Thoracic aorta (tissue), 2 donors: ENCODE data around the gene CRADD. TPM values are rescaled to one million over a fixed set of nuclear protein-coding genes. Genes with fewer than 3 reads are reported as not detected.

Source experiments
- ATAC-seq: fragments of 150-250 bp; one replicate; pipeline ENCODE4 v1.8.0; 2017; ENCODE audit warnings: low read depth; ENCODE audit not compliant: insufficient number of reproducible peaks, low FRiP score
- DNase-seq: peaks from one replicate; pipeline ENCODE4 v3.0.0-alpha.2; 2020; ENCODE audit warnings: low spot score
- H3K27ac ChIP-seq, 2 donors: fragments of 200-600 bp; sonication (generic); 1 replicate in 1 of 2; 2 replicates in 1 of 2; pipeline ENCODE4 v1.5.1; 2016; ENCODE audit warnings: mild to moderate bottlenecking in 2 of 2, moderate library complexity in 2 of 2
- H3K27me3 ChIP-seq: fragments of 200-600 bp; sonication (generic); replicated peaks from 2 replicates; pipeline ENCODE4 v1.6.0; 2016; ENCODE audit warnings: mild to moderate bottlenecking; ENCODE audit not compliant: insufficient read depth
- H3K36me3 ChIP-seq: fragments of 200-600 bp; sonication (generic); one replicate; pipeline ENCODE4 v1.5.1; 2016
- H3K4me1 ChIP-seq, 2 donors: fragments of 200-600 bp; sonication (generic); 1 replicate in 1 of 2; 2 replicates in 1 of 2; pipeline versions ENCODE4 v1.5.1 to v1.6.0; 2016; ENCODE audit warnings: low read depth in 2 of 2, mild to moderate bottlenecking in 1 of 2; ENCODE audit not compliant: control insufficient read depth in 1 of 2
- H3K4me3 ChIP-seq: fragments of 200-600 bp; sonication (generic); 2 replicates; pipeline ENCODE4 v1.5.1; 2016; ENCODE audit warnings: mild to moderate bottlenecking
- H3K9me3 ChIP-seq: fragments of 200-600 bp; sonication (generic); 2 replicates; pipeline ENCODE4 v1.5.1; 2016
- CTCF ChIP-seq: fragments of 200-600 bp; sonication (generic); IDR thresholded peaks from one replicate; pipeline ENCODE4 v1.5.1; 2019; ENCODE audit warnings: antibody characterized with exemption
- total RNA-seq, 2 donors: library from RNA; depleted of rRNA; stranded (reverse); fragments of >200 nt; gene quantifications; one replicate each; pipeline versions ENCODE4 v1.1.0 to v1.2.3, GENCODE V29; 2016

CRADD gene
- total RNA-seq, 2 donors from 2014 or later, result 33.0 to 57.9 TPM

GRCh38 chr12:93683410-93683809 lies 6.2 kb downstream of the CRADD start:
- Histone ChIP-seq H3K36me3 (no peaks in the 10 kb centered on the region), H3K4me3 (no peak overlapping the region), H3K27me3 (no peaks in the 10 kb centered on the region), H3K27ac (peak overlapping the region; percentile 42 to 70), H3K9me3 (no peaks in the 10 kb centered on the region), H3K4me1 (peaks cover 12 to 47% of the 10 kb centered on the region in 2 donors)
- no peak for TF ChIP-seq CTCF
- DNase-seq (no peak), ATAC-seq (no peak)

- DNase-seq (no peak), ATAC-seq (no peak)
- peak overlapping the region; percentile 53 for H3K4me3 ChIP-seq
- H3K27me3 ChIP-seq, result no peaks in the 10 kb centered on the region
- TF ChIP-seq CTCF, result no peak
- H3K9me3 ChIP-seq, result no peaks in the 10 kb centered on the region
- no peaks in the 10 kb centered on the region for H3K36me3 ChIP-seq
- peak overlapping the region; percentile 6 to 32 for H3K27ac ChIP-seq
- peaks cover 16 to 47% of the 10 kb centered on the region in 2 donors for H3K4me1 ChIP-seq
Measured at GRCh38 chr12:93684716-93685115, 7.5 kb downstream of the CRADD start.

GRCh38 chr12:93686572-93687356 lies 9.6 kb downstream of the CRADD start:
- Histone ChIP-seq H3K27me3 (no peaks in the 10 kb centered on the region), H3K9me3 (no peaks in the 10 kb centered on the region), H3K4me3 (no peak overlapping the region), H3K4me1 (peaks cover 15 to 34% of the 10 kb centered on the region in 2 donors), H3K27ac (no peak overlapping the region), H3K36me3 (no peaks in the 10 kb centered on the region)
- no peak for TF ChIP-seq CTCF
- DNase-seq, result no peak
- no peak for ATAC-seq

DNA sequence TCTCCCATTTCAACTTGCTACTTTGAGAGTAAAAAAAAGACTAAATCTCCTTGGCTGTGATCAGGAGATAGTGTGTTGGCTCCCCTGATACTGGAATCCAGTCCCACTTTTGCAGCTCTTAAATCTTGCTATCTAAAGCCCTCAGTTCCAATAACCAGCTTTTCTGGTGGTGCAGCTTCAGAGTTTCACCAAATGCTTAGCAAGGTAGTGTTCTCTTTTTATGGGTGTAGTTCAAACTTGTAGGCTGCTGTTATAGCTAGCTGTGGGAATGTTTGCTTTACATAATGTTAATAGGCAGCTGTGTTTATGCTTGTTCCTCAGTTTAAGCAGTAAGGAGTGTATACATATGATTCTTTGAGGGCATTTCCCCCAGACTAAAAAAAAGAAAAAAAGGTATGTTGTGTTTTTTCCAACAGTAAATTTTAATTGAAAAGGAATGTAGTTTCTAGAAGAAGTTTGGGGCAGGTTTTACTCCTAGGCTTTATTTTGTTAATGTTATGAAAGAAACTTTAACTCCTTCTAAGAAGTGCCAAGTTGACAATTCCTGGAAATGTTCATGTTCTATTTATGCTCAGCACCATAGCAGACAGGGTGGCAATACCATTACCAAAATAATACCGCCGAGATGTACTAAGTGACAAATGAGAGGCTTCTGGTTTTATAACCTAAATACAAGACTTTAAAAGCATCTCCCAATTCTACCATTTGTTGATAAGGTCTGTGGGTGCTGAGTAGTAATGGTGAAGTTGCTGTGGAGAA lies 12.1 kb downstream of the CRADD start:
- no peak for DNase-seq
- no peak overlapping the region for H3K4me3 ChIP-seq
- no peaks in the 10 kb centered on the region for H3K36me3 ChIP-seq
- peak overlapping the region in 1 of 2 donors; percentile 7 for H3K27ac ChIP-seq
- H3K9me3 ChIP-seq, result no peaks in the 10 kb centered on the region
- H3K4me1 ChIP-seq, result peaks cover 14 to 20% of the 10 kb centered on the region in 2 donors
- no peak for ATAC-seq
- no peak for TF ChIP-seq CTCF
- no peaks in the 10 kb centered on the region for H3K27me3 ChIP-seq

DNA sequence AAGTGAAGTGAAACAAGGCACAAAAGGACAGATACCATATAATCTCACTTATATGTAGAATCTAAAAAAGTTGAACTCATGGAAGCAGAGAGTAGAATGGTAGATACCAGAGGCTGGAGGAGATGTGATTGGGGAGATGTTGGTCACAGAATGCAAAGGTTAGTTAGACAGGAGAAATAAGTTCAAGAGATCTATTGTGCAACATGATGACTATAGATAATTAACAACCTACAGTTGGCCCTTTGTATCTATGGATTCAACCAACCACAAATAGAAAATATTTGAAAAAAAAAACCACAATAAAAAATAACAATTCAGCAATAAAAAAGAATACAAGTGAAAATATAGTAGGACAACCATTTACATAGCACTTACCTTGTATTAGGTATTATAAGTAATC lies 19.3 kb downstream of the CRADD start:
- no peak for TF ChIP-seq CTCF
- DNase-seq, result no peak
- H3K4me3 ChIP-seq, result no peak overlapping the region
- H3K4me1 ChIP-seq, result peaks cover 24 to 37% of the 10 kb centered on the region in 2 donors
- no peaks in the 10 kb centered on the region for H3K27me3 ChIP-seq
- no peak overlapping the region for H3K27ac ChIP-seq
- H3K36me3 ChIP-seq, result no peaks in the 10 kb centered on the region
- no peak for ATAC-seq
- H3K9me3 ChIP-seq, result no peaks in the 10 kb centered on the region
